Keratinocyte (primary cell): ENCODE results near the gene EMP3. TPM values are rescaled to one million over a fixed set of nuclear protein-coding genes. Genes with fewer than 3 reads are reported as not detected.

ENCODE experiments used
- DNase-seq: peaks from one replicate; pipeline ENCODE4 v3.0.0-alpha.2; 2011; ENCODE audit warnings: low read depth, missing footprints, low spot score
- FAIRE-seq: peaks from 2 replicates; lab custom pipeline; 2011; peaks lifted over from hg19 to GRCh38; lab: Jason Lieb, UNC
- H2AFZ ChIP-seq: 2 replicates; pipeline ENCODE4 v1.6.0; 2012; ENCODE audit warnings: low read length, control low read depth, inconsistent platforms; ENCODE audit not compliant: control insufficient read depth
- H3K27ac ChIP-seq: 2 replicates; pipeline ENCODE4 v1.5.1; 2011; ENCODE audit warnings: low read length; ENCODE audit not compliant: control insufficient read depth, insufficient read depth
- H3K27me3 ChIP-seq: 3 replicates; pipeline ENCODE4 v1.6.0; 2011; ENCODE audit warnings: low read length; ENCODE audit not compliant: control insufficient read depth, insufficient read depth; ENCODE audit errors: extremely low read depth
- H3K36me3 ChIP-seq, 2 experiments: 2 replicates in 1 of 2; 3 replicates in 1 of 2; pipeline ENCODE4 v1.5.1; 2011; ENCODE audit warnings: low read length in 2 of 2, mild to moderate bottlenecking in 1 of 2; ENCODE audit not compliant: control insufficient read depth in 2 of 2, insufficient read depth in 2 of 2; ENCODE audit errors: extremely low read depth in 1 of 2
- H3K4me1 ChIP-seq: 3 replicates; pipeline ENCODE4 v1.5.1; 2011; ENCODE audit warnings: low read length; ENCODE audit not compliant: control insufficient read depth, insufficient read depth; ENCODE audit errors: extremely low read depth
- H3K4me2 ChIP-seq: 3 replicates; pipeline ENCODE4 v1.6.0; 2011; ENCODE audit warnings: low read depth, low read length; ENCODE audit not compliant: control insufficient read depth, insufficient read depth; ENCODE audit errors: extremely low read depth
- H3K4me3 ChIP-seq, 3 experiments: fragments of 200-600 bp in 1 of 3; sonication (generic) in 1 of 3; 2 replicates in 2 of 3; 3 replicates in 1 of 3; pipeline ENCODE4 v1.5.1; 2011 to 2016; ENCODE audit warnings: low read length in 3 of 3, mild to moderate bottlenecking in 3 of 3, control low read depth in 2 of 3, inconsistent platforms in 1 of 3, low read depth in 1 of 3, mixed read lengths in 1 of 3, mixed run types in 1 of 3, moderate library complexity in 1 of 3; ENCODE audit not compliant: control insufficient read depth in 2 of 3, insufficient read depth in 2 of 3; ENCODE audit errors: extremely low read depth in 1 of 3
- H3K79me2 ChIP-seq: 2 replicates; pipeline ENCODE4 v1.6.0; 2012; ENCODE audit warnings: low read length; ENCODE audit not compliant: control insufficient read depth, insufficient read depth
- H3K9ac ChIP-seq: 3 replicates; pipeline ENCODE4 v1.6.0; 2011; ENCODE audit warnings: low read length; ENCODE audit not compliant: control insufficient read depth, insufficient read depth; ENCODE audit errors: extremely low read depth
- H3K9me1 ChIP-seq: 3 replicates; pipeline ENCODE4 v1.6.0; 2011; ENCODE audit warnings: low read length; ENCODE audit not compliant: control insufficient read depth, insufficient read depth; ENCODE audit errors: extremely low read depth
- H3K9me3 ChIP-seq: 2 replicates; pipeline ENCODE4 v1.5.1; 2012; ENCODE audit warnings: low read depth, low read length; ENCODE audit not compliant: control insufficient read depth
- H4K20me1 ChIP-seq: 3 replicates; pipeline ENCODE4 v1.6.0; 2011; ENCODE audit warnings: low read length; ENCODE audit not compliant: control insufficient read depth, insufficient read depth; ENCODE audit errors: extremely low read depth
- CTCF ChIP-seq, 3 experiments: IDR thresholded peaks in 1 of 3; conservative IDR thresholded peaks in 1 of 3; optimal IDR thresholded peaks in 1 of 3; 2 replicates in 2 of 3; 3 replicates in 1 of 3; pipeline versions ENCODE3 to v1.5.1; 2011; ENCODE audit warnings: low read length in 3 of 3, mild to moderate bottlenecking in 3 of 3, moderate library complexity in 2 of 3, control low read depth in 1 of 3, inconsistent platforms in 1 of 3; ENCODE audit not compliant: insufficient read depth in 2 of 3; ENCODE audit errors: extremely low read depth in 1 of 3
- EZH2 ChIP-seq: IDR thresholded peaks from one replicate; pipeline ENCODE4 v1.6.1; 2012; ENCODE audit warnings: inconsistent platforms, mild to moderate bottlenecking, low read length, moderate library complexity
- dilution Hi-C: fragments of 300-500 bp; cut with MboI; formaldehyde crosslinking; loops from one replicate; pipeline ENCODE4 v1.7.0; 2020; ENCODE audit warnings: low sequenced_read_pairs; ENCODE audit not compliant: extremely low pct_ligation_motif_present
- polyA plus RNA-seq, 5 experiments: library from polyadenylated mRNA; depleted of rRNA in 3 of 5; stranded (reverse) in 3 of 5; stranded (forward) in 1 of 5; unstranded in 1 of 5; fragments of >200 nt; gene quantifications; 1 replicate in 1 of 5; 2 replicates in 3 of 5; 3 replicates in 1 of 5; pipeline versions ENCODE4 v1.2.1 to v1.2.3, GENCODE V29; 2011 to 2012; ENCODE audit warnings: missing spikeins in 2 of 5, low read depth in 1 of 5, low replicate concordance in 1 of 5

The EMP3 gene
- polyA plus RNA-seq, 1 donor (not counting 4 experiments of a cell fraction or from before 2014, with no cell fraction given), result 177 TPM

DNA sequence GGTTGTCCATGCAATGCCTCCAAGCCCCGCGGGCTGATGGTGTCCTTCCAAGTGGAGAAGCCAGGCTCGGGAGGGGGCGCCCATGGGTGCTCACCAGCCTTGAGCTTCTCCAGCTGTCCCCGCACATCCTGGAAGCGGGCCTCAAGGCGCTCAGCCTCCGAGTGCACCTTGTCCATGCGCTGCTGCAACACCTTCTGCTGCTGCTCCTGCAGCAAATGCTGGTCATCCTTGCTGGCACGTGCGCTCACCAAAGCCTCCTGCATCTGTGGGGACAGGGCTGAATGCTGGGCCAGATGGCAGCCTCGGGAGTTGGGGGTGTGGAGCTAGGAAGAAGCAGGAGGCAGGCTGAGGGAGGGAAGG lies 22.8 kb upstream of the EMP3 start:
- FAIRE-seq, result no peak
- dilution Hi-C loops, result no loop called here

DNA sequence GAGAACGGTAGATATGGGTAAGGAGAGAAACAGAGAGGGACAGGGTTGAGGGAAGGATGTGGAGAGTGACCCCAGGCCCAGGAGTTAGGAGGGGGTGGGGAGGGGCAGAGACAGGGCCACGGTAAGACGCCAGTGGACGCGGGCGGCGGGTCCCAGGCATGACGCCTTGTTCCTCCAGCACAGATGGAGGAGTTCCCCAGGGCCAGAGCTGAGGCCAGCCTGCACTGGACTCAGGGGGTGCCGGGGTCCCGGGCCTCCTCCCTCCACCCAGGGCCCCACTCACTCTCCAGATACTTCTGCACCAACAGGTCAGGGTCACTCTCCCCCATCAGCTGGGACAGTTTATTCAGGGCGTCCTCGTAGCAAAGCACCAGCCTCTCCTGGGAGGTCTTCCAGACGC lies 22.0 kb upstream of the EMP3 start:
- DNase-seq (no peak), FAIRE-seq (no peak)
- H2AFZ ChIP-seq, result no peak overlapping the region
- no peaks in the 10 kb centered on the region for H4K20me1 ChIP-seq
- TF ChIP-seq EZH2 (no peak), CTCF (optimal IDR thresholded peaks at IDR 0.05 in 1 of 3, IDR thresholded peaks at IDR 0.05 in 1 of 3, conservative IDR thresholded peaks at IDR 0.05 in 1 of 3; ENCODE audit: extremely low read depth in 1 of 3, insufficient read depth in 2 of 3, low read length in 3 of 3) (no peak)
- no peaks in the 10 kb centered on the region for H3K9me3 ChIP-seq
- H3K27me3 ChIP-seq, result no peaks in the 10 kb centered on the region
- H3K9me1 ChIP-seq, result no peaks in the 10 kb centered on the region
- no peak overlapping the region for H3K9ac ChIP-seq
- H3K36me3 ChIP-seq, result no peaks in the 10 kb centered on the region
- no peak overlapping the region for H3K4me2 ChIP-seq
- H3K27ac ChIP-seq, result no peak overlapping the region
- no peak overlapping the region for H3K4me3 ChIP-seq
- dilution Hi-C loops, result no loop called here
- H3K79me2 ChIP-seq, result no peaks in the 10 kb centered on the region
- no peaks in the 10 kb centered on the region for H3K4me1 ChIP-seq

More for the DNA sequence above, 22.8 kb upstream of the EMP3 start:
- Histone ChIP-seq H3K27ac (no peak overlapping the region), H3K9ac (no peak overlapping the region), H3K79me2 (no peaks in the 10 kb centered on the region), H3K4me3 (no peak overlapping the region), H3K36me3 (no peaks in the 10 kb centered on the region), H3K4me2 (no peak overlapping the region), H3K27me3 (no peaks in the 10 kb centered on the region), H3K4me1 (no peaks in the 10 kb centered on the region), H3K9me1 (no peaks in the 10 kb centered on the region), H3K9me3 (no peaks in the 10 kb centered on the region), H4K20me1 (no peaks in the 10 kb centered on the region), H2AFZ (no peak overlapping the region)
- TF ChIP-seq EZH2, result no peak
- DNase-seq, result no peak

DNA sequence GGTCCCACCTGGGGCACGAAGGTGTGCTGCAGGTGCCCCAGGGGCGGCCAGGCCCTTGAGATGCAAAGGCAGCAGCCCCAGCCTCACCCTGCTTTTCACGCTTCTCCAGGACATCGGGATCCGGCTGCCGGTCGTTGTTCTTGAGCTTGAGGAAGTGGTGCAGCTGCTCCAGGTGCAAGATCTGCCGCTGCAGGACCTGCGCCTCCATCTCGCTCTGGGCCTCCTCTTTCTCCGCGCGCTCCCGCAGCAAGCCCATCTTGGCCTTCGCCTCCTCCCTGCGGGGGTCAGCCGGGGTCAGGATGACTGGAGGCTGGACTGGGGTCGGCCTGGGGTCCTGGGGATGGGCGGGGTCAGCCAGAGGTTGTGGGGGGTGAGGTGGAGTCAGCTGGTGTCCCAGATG lies 21.5 kb upstream of the EMP3 start:
- dilution Hi-C loops, result no loop called here
- Histone ChIP-seq H3K4me2 (no peak overlapping the region), H3K9me3 (no peaks in the 10 kb centered on the region), H4K20me1 (no peaks in the 10 kb centered on the region), H3K4me1 (peaks cover 3% of the 10 kb centered on the region), H3K9ac (no peak overlapping the region), H3K9me1 (no peaks in the 10 kb centered on the region), H3K4me3 (no peak overlapping the region), H2AFZ (no peak overlapping the region), H3K27me3 (no peaks in the 10 kb centered on the region), H3K27ac (no peak overlapping the region), H3K36me3 (no peaks in the 10 kb centered on the region), H3K79me2 (no peaks in the 10 kb centered on the region)
- TF ChIP-seq EZH2 (no peak), CTCF (optimal IDR thresholded peaks at IDR 0.05 in 1 of 3, IDR thresholded peaks at IDR 0.05 in 1 of 3, conservative IDR thresholded peaks at IDR 0.05 in 1 of 3; ENCODE audit: extremely low read depth in 1 of 3, insufficient read depth in 2 of 3, low read length in 3 of 3) (no peak)
- DNase-seq, result no peak
- no peak for FAIRE-seq
